Breast epithelium (tissue), 3 donors: ENCODE data around the gene CARD9.

Source experiments
- CTCF ChIP-seq, 3 donors: fragments of 450-650 bp; IDR thresholded peaks; one replicate each; pipeline ENCODE4 v1.5.1; 2016 to 2017; ENCODE audit warnings: antibody characterized with exemption in 3 of 3, mild to moderate bottlenecking in 3 of 3, moderate library complexity in 3 of 3
- POLR2AphosphoS5 ChIP-seq, 3 donors: sonication (generic); formaldehyde crosslinking; IDR thresholded peaks; one replicate each; pipeline ENCODE4 v1.6.1; 2017; ENCODE audit warnings: antibody characterized with exemption in 3 of 3

GRCh38 chr9:136403915-136404800 lies 30.7 kb upstream of the CARD9 start:
- TF ChIP-seq CTCF (IDR thresholded peaks at IDR 0.05), result no peak
- no peak for TF ChIP-seq POLR2AphosphoS5 (IDR thresholded peaks at IDR 0.05)
